T1000 (cell line): Measurements from ENCODE around the gene GSTK1.
"Not testable (repeated sequence)": the region's sequence is repeated elsewhere in the genome, so short reads cannot be mapped to it uniquely, and the experiment has no call there.

Experiments used
- DNase-seq: peaks from one replicate; lab custom pipeline; 2025; ENCODE audit warnings: mixed read lengths; lab: John Stamatoyannopoulos, UW

GSTK1 gene

DNA sequence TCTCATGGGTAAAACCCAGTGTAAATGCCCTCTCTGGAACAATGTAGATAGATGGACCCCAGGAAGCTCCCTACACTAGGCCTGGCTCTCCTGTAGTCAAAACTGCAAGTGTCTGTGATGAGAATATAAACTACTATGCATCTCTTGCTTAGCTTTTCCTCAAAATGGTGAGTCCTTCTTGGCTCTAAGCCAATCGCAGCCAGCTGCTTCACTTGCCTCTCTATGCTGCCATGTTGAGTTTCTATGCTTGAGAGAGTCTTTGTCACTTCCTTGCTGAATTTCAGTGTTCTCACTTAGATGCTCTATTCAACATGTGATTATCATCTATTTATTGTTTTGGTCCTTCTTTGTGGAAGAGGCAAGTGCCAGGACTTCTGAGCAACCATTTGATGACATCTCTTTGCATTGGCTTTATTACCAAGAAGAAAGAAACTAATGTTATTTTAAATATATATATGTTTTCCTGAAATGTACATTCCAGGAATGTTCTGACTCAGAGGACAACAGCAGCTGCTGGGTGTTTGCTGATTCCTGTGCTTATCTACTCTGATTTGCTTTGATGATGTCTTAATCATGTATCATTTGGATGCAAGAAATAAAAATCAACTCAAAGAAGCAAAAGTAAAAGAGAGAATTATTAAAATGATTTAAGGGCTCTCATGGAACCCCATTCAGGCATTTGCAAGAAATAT lies 24.8 kb upstream of the GSTK1 start:
- no peak for DNase-seq

- no peak for DNase-seq
These were observed 23.4 kb upstream of the GSTK1 start for GRCh38 chr7:143239813-143240212.

DNA sequence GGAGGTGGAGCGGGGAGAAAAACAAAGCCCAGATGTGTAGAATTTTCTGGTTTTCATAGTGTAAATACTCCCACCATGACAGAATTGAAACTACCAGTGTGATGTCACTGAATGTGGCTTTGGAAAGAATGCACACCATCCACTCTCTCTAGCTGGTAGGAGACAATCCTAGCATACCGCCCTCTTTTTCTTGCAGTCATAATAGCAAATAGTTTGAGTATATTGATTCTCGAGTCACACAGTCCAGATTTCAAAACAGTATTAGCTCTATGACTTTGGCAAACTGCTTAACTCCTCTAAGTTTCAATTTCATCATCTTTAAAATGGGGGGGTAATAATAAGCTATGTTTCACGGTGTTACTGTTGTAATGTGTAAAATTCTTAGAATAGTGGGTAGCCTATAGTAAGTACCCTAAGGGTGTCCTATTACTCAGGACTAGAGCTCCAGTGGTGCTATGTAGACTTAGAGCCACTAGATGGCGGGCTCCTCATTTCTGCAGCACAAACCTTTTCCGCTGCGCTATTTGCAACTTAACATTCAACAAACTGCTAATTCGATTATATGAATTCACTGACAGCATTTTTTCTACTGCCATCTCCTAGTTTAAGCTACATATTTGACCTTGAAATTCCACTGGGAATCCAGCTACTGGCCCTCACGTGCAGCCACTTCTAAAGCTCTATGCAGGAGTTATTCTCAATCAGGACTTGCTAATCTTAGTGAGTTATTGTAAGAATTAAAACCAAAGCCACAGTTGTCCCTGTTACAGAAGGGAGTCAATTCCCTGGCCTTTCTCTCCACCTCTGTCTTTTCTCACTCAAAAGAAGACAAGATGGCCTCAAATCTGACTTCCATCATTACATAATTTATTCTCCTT lies 22.7 kb upstream of the GSTK1 start:
- DNase-seq, result peak; percentile 25

- DNase-seq, result no peak
These were observed 20.9 kb upstream of the GSTK1 start for GRCh38 chr7:143242306-143242705.

DNA sequence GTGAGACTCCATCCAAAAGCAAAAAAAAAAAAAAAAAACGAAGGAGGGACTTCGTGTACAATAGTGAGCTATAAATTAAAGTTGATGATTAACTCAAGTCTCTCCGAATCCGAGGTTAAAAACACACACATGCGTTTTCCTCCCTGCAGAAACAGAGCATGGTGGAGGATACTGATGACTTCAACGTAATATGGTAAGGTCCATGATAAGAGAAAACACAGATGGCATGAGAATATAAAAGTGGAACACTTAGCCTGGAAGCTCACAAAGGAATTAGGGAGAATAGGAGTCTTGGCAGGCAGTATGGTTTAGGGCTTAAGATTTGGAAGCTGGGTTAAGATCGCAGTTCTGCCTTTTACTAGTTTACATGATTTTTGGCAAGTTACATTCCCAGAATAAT lies 20.1 kb upstream of the GSTK1 start:
- DNase-seq, result no peak

GRCh38 chr7:143243614-143244013 lies 19.6 kb upstream of the GSTK1 start:
- no peak for DNase-seq

- no peak for DNase-seq
These were observed 18.9 kb upstream of the GSTK1 start for GRCh38 chr7:143244321-143244720.

GRCh38 chr7:143245123-143245522 lies 18.1 kb upstream of the GSTK1 start:
- no peak for DNase-seq

- DNase-seq, result no peak
These were observed 15.9 kb upstream of the GSTK1 start for GRCh38 chr7:143247372-143247771.

GRCh38 chr7:143248761-143249354 lies 14.4 kb upstream of the GSTK1 start:
- no peak for DNase-seq

- no peak for DNase-seq
These were observed 13.0 kb upstream of the GSTK1 start for GRCh38 chr7:143250199-143250598.

- DNase-seq, result no peak
These were observed 12.4 kb upstream of the GSTK1 start for GRCh38 chr7:143250822-143251221.

DNA sequence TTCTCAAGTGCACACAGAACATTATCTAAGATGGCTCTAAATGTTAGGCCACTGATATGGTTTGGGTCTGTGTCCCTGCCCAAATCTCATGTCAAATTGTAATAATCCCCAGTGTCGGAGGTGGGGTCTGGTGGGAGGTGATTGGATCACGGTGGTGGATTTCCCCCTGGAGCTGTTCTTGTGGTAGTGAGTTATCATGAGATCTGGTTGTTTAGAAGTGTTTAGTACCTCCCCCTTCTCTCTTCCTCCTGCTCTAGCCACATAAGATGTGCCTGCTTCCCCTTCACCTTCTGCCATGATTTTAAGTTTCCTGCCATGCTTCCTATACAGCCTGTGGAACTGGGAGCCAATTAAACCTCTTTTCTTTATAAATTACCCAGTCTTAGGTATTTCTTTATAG lies 11.2 kb upstream of the GSTK1 start:
- DNase-seq, result no peak

GRCh38 chr7:143255564-143255963 lies 7.7 kb upstream of the GSTK1 start:
- DNase-seq, result no peak

DNA sequence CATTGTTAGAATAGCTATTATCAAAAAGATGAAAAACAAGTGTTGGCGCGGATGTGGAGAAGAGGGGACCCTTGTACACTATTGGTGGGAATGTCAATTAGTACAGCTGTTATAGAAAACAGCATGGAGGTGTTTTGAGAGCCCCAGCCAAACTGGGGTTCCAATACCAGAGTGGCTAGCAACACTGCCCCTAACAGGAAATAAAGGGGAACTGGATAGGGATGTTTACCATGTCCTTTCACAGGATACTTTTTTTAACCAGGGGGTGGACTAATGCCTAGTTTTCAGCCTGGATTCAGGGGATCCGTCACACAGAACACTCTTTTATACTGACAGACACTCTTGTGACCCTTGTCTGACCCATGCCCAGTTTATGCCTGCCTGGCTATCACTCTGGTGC lies 6.9 kb upstream of the GSTK1 start:
- DNase-seq, result no peak

- no peak for DNase-seq
These were observed 6.3 kb upstream of the GSTK1 start for GRCh38 chr7:143256932-143257331.

- DNase-seq, result no peak
These were observed 5.7 kb upstream of the GSTK1 start for GRCh38 chr7:143257501-143257900.

DNA sequence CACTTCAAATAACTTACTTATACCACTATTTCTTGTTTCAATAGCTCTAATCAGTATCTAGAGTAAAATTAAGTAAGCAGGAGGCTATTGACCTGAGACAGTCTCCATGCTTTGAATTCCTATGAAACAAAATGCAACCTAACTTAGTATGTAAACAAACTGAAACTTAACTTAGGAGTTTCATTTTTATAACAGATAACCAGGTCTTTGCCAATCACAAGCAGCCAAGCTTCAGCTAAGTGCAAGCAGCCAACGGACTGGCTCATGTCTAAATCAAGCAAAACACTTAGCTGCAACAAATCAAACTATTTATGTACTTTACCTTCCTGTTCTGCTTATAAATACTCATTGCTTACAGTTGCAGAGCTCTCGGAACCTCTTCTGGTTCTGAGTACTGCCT lies 4.4 kb upstream of the GSTK1 start:
- DNase-seq, result no peak

DNA sequence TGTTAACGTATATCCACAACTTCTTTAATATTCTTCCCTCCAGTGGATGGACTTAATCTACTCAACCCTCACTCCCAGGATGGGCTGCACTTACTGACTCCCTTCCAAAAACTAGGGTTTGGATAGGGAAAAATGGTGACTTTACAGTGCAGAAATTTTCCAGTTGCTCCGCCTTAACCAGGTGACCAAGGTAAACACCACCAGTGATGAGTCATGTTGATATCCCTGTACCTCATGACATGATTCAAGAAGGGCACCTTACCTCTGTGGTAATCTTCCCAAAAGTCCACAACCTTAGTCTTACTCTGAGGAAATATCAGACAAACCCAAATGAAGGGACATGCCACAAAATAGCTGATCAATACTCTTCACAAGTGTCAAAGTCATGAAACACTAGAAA lies 3.5 kb upstream of the GSTK1 start:
- no peak for DNase-seq

DNA sequence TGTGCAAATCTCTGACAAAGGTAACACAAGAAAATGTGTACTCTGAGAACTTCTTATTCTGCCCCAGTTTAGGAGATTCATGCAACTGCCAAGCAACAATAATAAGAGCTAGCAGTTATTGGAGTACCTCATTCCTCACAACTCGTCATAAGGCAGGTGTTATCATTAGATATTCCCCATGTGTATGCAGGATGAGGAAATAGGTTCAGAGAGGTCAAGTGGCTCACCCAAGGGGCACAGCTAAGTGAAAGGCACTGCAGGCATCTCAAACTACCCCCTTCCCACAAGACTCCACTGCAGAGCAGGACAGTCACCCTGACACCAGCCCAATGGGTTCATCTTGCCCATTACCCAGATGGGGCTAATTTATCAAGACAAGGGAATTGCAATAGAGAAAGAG lies 1.3 kb upstream of the GSTK1 start:
- no peak for DNase-seq

- DNase-seq, result not testable (repeated sequence)
These were observed 941 bp downstream of the GSTK1 start for GRCh38 chr7:143264196-143264568.

GRCh38 chr7:143265017-143265693 lies 1.9 kb downstream of the GSTK1 start:
- DNase-seq, result no peak

- DNase-seq, result no peak
These were observed 6.0 kb downstream of the GSTK1 start for GRCh38 chr7:143269251-143269650.
